Mesodermal cell (in vitro differentiated cells): ENCODE data around the gene TMEM178B. TPM values are rescaled to one million over a fixed set of nuclear protein-coding genes. Genes with fewer than 3 reads are reported as not detected.
A peak's percentile ranks its signal among the peaks of the same experiment; 100 is the strongest.
"Not testable (repeated sequence)": the region's sequence is repeated elsewhere in the genome, so short reads cannot be mapped to it uniquely, and the experiment has no call there.

Source experiments
- H3K27ac ChIP-seq: 2 replicates; pipeline ENCODE4 v1.7.0; 2013; ENCODE audit warnings: mild to moderate bottlenecking, low read depth, low read length, moderate library complexity; ENCODE audit not compliant: severe bottlenecking
- H3K36me3 ChIP-seq: 2 replicates; pipeline ENCODE4 v1.7.1; 2013; ENCODE audit warnings: mild to moderate bottlenecking, low read length, moderate library complexity; ENCODE audit not compliant: control insufficient read depth, insufficient read depth
- H3K4me1 ChIP-seq: one replicate; pipeline ENCODE4 v1.7.1; 2013; ENCODE audit warnings: mild to moderate bottlenecking, low read length; ENCODE audit not compliant: insufficient read depth, control insufficient read depth, poor library complexity, severe bottlenecking
- H3K4me3 ChIP-seq: 2 replicates; pipeline ENCODE4 v1.7.0; 2013; ENCODE audit warnings: low read length, control low read depth, mild to moderate bottlenecking; ENCODE audit not compliant: insufficient read depth, poor library complexity, severe bottlenecking; ENCODE audit errors: extremely low read depth
- H3K9me3 ChIP-seq: 2 replicates; pipeline ENCODE4 v1.7.1; 2013; ENCODE audit warnings: mild to moderate bottlenecking, low read length, moderate library complexity; ENCODE audit not compliant: control insufficient read depth
- WGBS, 2 experiments: methylation state at CpG; one replicate each; pipeline ENCODE4 v1.1.5; 2013; ENCODE audit warnings: missing lambda C conversion rate in 2 of 2; ENCODE audit not compliant: insufficient coverage in 2 of 2; 5-methylcytosine and 5-hydroxymethylcytosine counted together
- polyA plus RNA-seq, 2 experiments: library from polyadenylated mRNA; stranded (reverse); fragments of 50-300 nt; gene quantifications; one replicate each; pipeline ENCODE4 v1.2.3, GENCODE V29; 2013

Gene TMEM178B
- polyA plus RNA-seq (2013, experiment 1 of 2), result 0.81 TPM
- polyA plus RNA-seq (2013, experiment 2 of 2), result 0.86 TPM

DNA sequence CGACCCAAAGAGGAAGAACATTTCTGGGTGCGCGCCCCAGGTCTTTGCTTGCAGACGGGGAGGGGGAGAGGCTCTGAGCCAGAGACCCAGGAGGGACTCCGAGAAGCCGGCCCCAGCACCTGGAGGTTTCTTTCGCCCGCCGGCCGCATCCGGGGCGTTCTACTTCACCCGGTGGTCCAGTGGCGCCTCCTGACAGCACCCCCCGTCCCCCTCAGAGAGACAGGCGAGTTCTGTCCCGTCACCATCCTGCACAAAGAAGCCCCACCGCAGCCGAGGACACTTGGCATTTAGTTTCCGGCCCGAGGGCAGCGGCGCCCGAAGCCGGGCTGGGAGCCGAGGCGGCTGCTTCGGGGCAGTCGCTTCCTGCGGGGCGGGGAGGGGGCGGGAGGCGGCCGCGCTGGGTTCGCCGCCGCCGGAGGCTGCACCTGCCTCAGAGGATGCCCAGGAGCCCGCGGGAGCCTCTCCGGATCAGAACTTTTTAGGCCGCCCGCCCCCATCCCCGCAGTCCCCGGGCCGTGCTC, at the start of gene TMEM178B:
TSS of gene TMEM178B (plus strand) at position 424 of the 521 bp plus-strand sequence.
- 1 to 2% methylated on average over 29 to 44 of the region's 47 CpGs for WGBS, 2 experiments
- H3K27ac ChIP-seq, result no peak within 1 kb of the TSS
- H3K4me1 ChIP-seq, result peaks cover 14% of the 10 kb centered on the region

GRCh38 chr7:141024668-141025067, 49.2 kb upstream of the TMEM178B start:
- Histone ChIP-seq H3K27ac (no peak overlapping the region), H3K36me3 (no peaks in the 10 kb centered on the region), H3K4me3 (no peak overlapping the region), H3K9me3 (peaks cover 9% of the 10 kb centered on the region), H3K4me1 (no peaks in the 10 kb centered on the region)
- no CpG with 5 or more reads among the region's 1 CpG for WGBS, 2 experiments

More for the DNA sequence above, at the start of gene TMEM178B:
- H3K9me3 ChIP-seq, result no peaks in the 10 kb centered on the region
- H3K4me3 ChIP-seq, result peak within 1 kb of the TSS; percentile 41
- no peaks in the 10 kb centered on the region for H3K36me3 ChIP-seq

DNA sequence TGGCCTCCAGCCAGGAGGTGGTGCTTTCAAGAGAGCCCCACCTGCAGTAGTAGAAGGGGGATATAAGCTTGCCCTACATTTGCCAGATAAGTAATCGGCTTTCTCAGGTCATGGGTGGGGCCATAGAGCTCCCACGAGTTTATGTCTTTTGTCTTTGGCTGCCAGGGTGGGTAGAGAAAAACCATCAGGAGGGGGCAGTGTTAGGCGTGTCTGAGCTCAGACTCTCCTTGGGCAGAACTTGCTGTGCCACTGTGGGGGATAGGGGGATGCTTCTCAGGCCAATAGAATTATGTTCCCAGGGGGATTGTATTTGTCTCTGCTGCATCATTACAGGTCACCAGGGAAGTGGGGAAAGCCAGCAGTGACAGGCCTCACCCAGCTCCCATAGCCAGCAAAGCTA, 46.8 kb upstream of the TMEM178B start:
- peaks cover 9% of the 10 kb centered on the region for H3K9me3 ChIP-seq
- no peak overlapping the region for H3K27ac ChIP-seq
- H3K4me1 ChIP-seq, result no peaks in the 10 kb centered on the region
- H3K36me3 ChIP-seq, result no peaks in the 10 kb centered on the region
- 64 to 76% methylated on average over 3 of the region's 3 CpGs for WGBS, 2 experiments
- no peak overlapping the region for H3K4me3 ChIP-seq

- 86% methylated on average over 1 of the region's 3 CpGs; no CpG with 5 or more reads in 1 of the 2 experiments for WGBS, 2 experiments
- Histone ChIP-seq H3K27ac (no peak overlapping the region), H3K36me3 (no peaks in the 10 kb centered on the region), H3K4me3 (no peak overlapping the region), H3K4me1 (no peaks in the 10 kb centered on the region), H3K9me3 (peaks cover 9% of the 10 kb centered on the region)
These were observed 45.1 kb upstream of the TMEM178B start for GRCh38 chr7:141028767-141029166.

DNA sequence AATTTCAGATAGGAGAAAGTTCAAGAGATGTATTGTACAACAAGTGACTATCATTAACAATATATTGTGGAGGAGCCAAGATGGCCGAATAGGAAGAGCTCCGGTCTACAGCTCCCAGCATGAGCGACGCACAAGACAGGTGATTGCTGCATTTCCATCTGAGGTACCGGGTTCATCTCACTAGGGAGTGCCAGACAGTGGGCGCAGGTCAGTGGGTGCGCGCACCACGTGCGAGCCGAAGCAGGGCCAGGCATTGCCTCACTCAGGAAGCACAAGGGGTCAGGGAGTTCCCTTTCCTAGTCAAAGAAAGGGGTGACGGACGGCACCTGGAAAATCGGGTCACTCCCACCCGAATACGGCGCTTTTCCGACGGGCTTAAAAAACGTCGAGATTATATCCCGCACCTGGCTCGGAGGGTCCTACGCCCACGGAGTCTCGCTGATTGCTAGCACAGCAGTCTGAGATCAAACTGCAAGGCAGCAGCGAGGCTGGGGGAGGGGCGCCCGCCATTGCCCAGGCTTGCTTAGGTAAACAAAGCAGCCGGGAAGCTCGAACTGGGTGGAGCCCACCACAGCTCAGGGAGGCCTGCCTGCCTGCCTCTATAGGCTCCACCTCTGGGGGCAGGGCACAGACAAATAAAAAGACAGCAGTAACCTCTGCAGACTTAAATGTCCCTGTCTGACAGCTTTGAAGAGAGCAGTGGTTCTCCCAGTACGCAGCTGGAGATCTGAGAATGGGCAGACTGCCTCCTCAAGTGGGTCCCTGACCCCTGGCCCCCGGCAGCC, 41.1 kb upstream of the TMEM178B start:
- not testable (repeated sequence) for H3K4me1 ChIP-seq, H3K27ac ChIP-seq, H3K9me3 ChIP-seq, H3K36me3 ChIP-seq, H3K4me3 ChIP-seq
- WGBS, 2 experiments, result 80 to 88% methylated on average over 18 to 21 of the region's 33 CpGs

GRCh38 chr7:141038100-141038499, 35.8 kb upstream of the TMEM178B start:
- H3K4me3 ChIP-seq, H3K27ac ChIP-seq, H3K9me3 ChIP-seq, H3K4me1 ChIP-seq, H3K36me3 ChIP-seq: not testable (repeated sequence)
- WGBS, 2 experiments, result no CpG with 5 or more reads among the region's 3 CpGs

DNA sequence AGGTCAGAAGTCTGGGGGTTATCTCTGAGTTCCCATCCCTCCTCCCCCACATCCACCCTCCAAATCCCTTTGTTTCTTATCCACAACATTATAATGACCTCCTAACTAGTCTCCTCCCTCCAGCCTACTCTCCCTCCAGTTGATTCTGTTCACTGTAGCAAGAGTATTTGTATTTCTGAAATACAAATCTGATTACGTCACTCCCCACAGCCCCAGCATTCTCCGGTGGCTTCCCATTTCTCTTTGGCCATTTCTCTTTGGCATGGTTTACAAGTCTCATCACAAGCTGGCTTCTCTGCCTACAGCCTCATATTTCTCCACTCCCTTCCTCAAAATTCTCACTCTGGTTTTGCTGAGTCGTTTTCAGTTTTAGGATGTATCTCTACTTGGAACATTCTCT, 34.5 kb upstream of the TMEM178B start:
- WGBS, 2 experiments, result 76 to 89% methylated on average over 3 of the region's 3 CpGs
- Histone ChIP-seq H3K4me3 (no peak overlapping the region), H3K9me3 (no peaks in the 10 kb centered on the region), H3K27ac (no peak overlapping the region), H3K36me3 (no peaks in the 10 kb centered on the region), H3K4me1 (peaks cover 12% of the 10 kb centered on the region)

DNA sequence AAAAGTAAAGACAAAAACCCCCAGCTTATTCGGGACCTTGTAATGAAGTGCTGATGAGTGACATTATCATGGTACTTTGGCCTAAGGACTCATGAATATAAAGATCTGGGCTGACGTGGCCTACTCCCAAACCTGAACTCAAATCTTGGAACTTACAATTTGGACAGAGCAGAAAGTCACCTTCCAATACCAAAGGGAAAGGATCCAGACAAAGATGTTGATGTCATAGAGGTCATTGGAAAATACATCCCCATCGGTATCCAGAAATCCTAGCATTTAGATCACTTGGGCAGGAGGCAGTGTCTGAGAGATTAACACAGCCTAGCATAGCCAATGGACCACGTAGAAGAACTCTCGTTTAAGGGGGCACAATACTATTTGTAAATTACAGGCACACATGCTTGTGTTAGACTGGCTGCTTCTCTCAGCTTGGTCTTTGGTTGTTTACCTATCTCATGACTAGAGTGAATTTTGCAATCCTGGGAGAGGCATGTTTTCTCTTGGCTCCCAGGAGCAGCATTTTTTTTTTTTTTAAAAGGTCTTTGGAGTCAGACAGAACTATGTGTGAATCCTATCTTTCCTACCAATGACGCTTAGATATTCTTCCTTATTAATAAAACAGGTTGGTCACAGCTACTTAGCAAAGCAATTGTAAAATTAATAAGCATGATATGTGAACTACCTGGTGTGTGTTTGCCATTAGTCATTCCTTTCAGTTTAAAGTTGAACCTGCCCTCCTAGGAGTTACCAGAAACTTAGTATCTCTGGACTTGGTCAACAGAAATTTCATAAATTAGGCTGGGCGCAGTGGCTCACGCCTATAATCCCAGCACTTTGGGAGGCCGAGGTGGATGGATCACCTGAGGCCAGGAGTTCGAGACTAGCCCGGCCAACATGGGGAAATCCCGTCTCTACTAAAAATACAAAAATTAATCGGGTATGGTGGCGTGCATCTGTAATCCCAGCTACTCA, 31.4 kb upstream of the TMEM178B start:
- Histone ChIP-seq H3K9me3 (peaks cover 4% of the 10 kb centered on the region), H3K27ac (no peak overlapping the region), H3K4me1 (peaks cover 19% of the 10 kb centered on the region), H3K4me3 (no peak overlapping the region), H3K36me3 (no peaks in the 10 kb centered on the region)
- WGBS, 2 experiments, result 95% methylated on average over 9 to 11 of the region's 14 CpGs

GRCh38 chr7:141043616-141044015, 30.2 kb upstream of the TMEM178B start:
- WGBS, 2 experiments, result 100% methylated on average over 1 to 2 of the region's 4 CpGs
- no peak overlapping the region for H3K4me3 ChIP-seq
- H3K36me3 ChIP-seq, result no peaks in the 10 kb centered on the region
- peak overlapping the region; percentile 17 for H3K27ac ChIP-seq
- peaks cover 4% of the 10 kb centered on the region for H3K9me3 ChIP-seq
- H3K4me1 ChIP-seq, result peaks cover 19% of the 10 kb centered on the region

DNA sequence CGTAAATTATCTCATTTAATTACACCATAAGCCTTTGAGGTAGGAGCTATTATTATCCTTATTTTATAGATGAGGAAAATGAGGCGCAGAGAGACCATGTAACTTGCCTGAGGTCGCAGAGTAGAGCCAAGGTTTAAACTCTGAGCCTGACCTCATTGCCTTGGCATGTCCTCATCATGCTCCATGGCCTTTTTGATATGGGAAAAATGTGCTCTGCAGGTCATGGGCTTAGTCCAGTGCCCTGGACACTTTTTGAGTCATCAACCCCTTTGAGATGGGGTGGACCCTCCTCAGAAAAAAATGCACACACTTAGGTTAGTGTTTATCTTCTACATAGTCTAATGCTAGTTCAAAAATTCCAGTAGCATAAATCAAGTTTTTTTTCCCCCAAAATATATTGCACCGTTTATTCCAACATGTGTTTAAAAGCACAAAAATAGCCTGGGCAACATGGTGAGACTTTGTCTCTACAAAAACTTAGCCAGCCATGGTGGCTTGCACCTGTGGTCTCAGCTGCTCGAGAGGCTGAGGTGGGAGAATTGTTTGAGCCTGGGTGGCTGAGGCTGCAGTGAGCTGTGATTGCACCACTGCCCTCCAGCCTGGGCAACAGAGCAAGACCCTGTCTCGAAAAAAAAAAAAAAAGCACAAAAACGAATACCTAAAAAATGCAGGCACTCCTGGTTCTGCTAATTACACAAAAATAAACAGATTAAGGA, 28.6 kb upstream of the TMEM178B start:
- H3K4me1 ChIP-seq, result peaks cover 12% of the 10 kb centered on the region
- WGBS, 2 experiments, result 36 to 50% methylated on average over 2 to 3 of the region's 7 CpGs
- no peak overlapping the region for H3K4me3 ChIP-seq
- H3K36me3 ChIP-seq, result no peaks in the 10 kb centered on the region
- peak overlapping the region; percentile 58 for H3K27ac ChIP-seq
- peaks cover 4% of the 10 kb centered on the region for H3K9me3 ChIP-seq
